Lower lobe of right lung (tissue), 2 donors: ENCODE measurements around the gene TDRD1. TPM values are rescaled to one million over a fixed set of nuclear protein-coding genes. Genes with fewer than 3 reads are reported as not detected.
A peak's percentile ranks its signal among the peaks of the same experiment; 100 is the strongest.

Experiments used
- ATAC-seq, 2 donors: fragments of 200-7000 bp; cut with Tn5 transposase; one replicate each; pipeline ENCODE4 v1.9.1; 2020 to 2022; ENCODE audit warnings: mild to moderate bottlenecking in 2 of 2, moderate library complexity in 2 of 2
- DNase-seq: peaks from one replicate; pipeline ENCODE4 v3.0.0-alpha.2; 2020
- H3K27ac ChIP-seq: fragments of 200-600 bp; one replicate; pipeline ENCODE4 v1.8.0; 2022
- H3K27me3 ChIP-seq: fragments of 200-600 bp; one replicate; pipeline ENCODE4 v1.8.0; 2022; ENCODE audit warnings: low read depth
- H3K36me3 ChIP-seq: fragments of 200-600 bp; one replicate; pipeline ENCODE4 v1.8.0; 2022; ENCODE audit warnings: mild to moderate bottlenecking
- H3K4me1 ChIP-seq: fragments of 200-600 bp; one replicate; pipeline ENCODE4 v1.8.0; 2022
- H3K4me3 ChIP-seq: fragments of 200-600 bp; one replicate; pipeline ENCODE4 v1.8.0; 2022; ENCODE audit warnings: mild to moderate bottlenecking
- H3K9me3 ChIP-seq: fragments of 200-600 bp; one replicate; pipeline ENCODE4 v1.8.0; 2022
- CTCF ChIP-seq: fragments of 200-600 bp; IDR thresholded peaks from one replicate; pipeline ENCODE4 v1.8.0; 2022; ENCODE audit warnings: antibody characterized with exemption, mild to moderate bottlenecking
- intact Hi-C: fragments of 100-400 bp; cut with DNase I; formaldehyde crosslinking; loops from one replicate; pipeline ENCODE4 v1.11.0; 2022
- total RNA-seq: library from RNA; stranded (reverse); fragmentation: NEBNext Ultra II Directional; extraction: Animal tissue kit (Norgen Biotek cat#: 25700); gene quantifications from one replicate; pipeline ENCODE4 v1.2.1, GENCODE V29; 2021
- donor health status: DM: no; HTN: yes; CAD: no; lungs with severe emphysema.

The TDRD1 gene
- total RNA-seq, 1 donor from 2014 or later = 0.09 TPM

- H3K4me3 ChIP-seq = no peak overlapping the region
- ATAC-seq (no peak), DNase-seq (no peak)
- H3K4me1 ChIP-seq = peaks cover 22% of the 10 kb centered on the region
- TF ChIP-seq CTCF = no peak
- no peaks in the 10 kb centered on the region for H3K36me3 ChIP-seq
- H3K9me3 ChIP-seq = no peaks in the 10 kb centered on the region
- H3K27ac ChIP-seq = no peak overlapping the region
- no peaks in the 10 kb centered on the region for H3K27me3 ChIP-seq
- intact Hi-C loops = no loop called here
Measured at GRCh38 chr10:114176511-114176910, 2.6 kb upstream of the TDRD1 start.

GRCh38 chr10:114179747-114180146 is 594 bp downstream of the TDRD1 start:
- Histone ChIP-seq H3K4me1 (peaks cover 11% of the 10 kb centered on the region), H3K9me3 (no peaks in the 10 kb centered on the region), H3K36me3 (no peaks in the 10 kb centered on the region), H3K27me3 (no peaks in the 10 kb centered on the region), H3K27ac (no peak overlapping the region), H3K4me3 (no peak overlapping the region)
- intact Hi-C loops = no loop called here
- ATAC-seq = no peak
- no peak for TF ChIP-seq CTCF
- DNase-seq = no peak

- H3K9me3 ChIP-seq = no peaks in the 10 kb centered on the region
- H3K4me1 ChIP-seq = peaks cover 7% of the 10 kb centered on the region
- H3K27me3 ChIP-seq = no peaks in the 10 kb centered on the region
- H3K4me3 ChIP-seq = no peak overlapping the region
- H3K36me3 ChIP-seq = no peaks in the 10 kb centered on the region
- intact Hi-C loops = no loop called here
- ATAC-seq (no peak), DNase-seq (no peak)
- H3K27ac ChIP-seq = no peak overlapping the region
- no peak for TF ChIP-seq CTCF
Measured at GRCh38 chr10:114180937-114181336, 1.8 kb downstream of the TDRD1 start.

GRCh38 chr10:114181971-114182370 is 2.8 kb downstream of the TDRD1 start:
- peak; percentile 54 for DNase-seq
- Histone ChIP-seq H3K27ac (no peak overlapping the region), H3K4me1 (peaks cover 7% of the 10 kb centered on the region), H3K4me3 (no peak overlapping the region), H3K27me3 (no peaks in the 10 kb centered on the region), H3K9me3 (no peaks in the 10 kb centered on the region), H3K36me3 (no peaks in the 10 kb centered on the region)
- intact Hi-C loops = no loop called here
- no peak for TF ChIP-seq CTCF
- peak; percentile 56 to 74 for ATAC-seq

GRCh38 chr10:114183563-114183962 is 4.4 kb downstream of the TDRD1 start:
- ATAC-seq = no peak
- Histone ChIP-seq H3K4me1 (peaks cover 7% of the 10 kb centered on the region), H3K36me3 (no peaks in the 10 kb centered on the region), H3K27me3 (no peaks in the 10 kb centered on the region), H3K9me3 (no peaks in the 10 kb centered on the region), H3K27ac (no peak overlapping the region), H3K4me3 (no peak overlapping the region)
- DNase-seq = no peak
- intact Hi-C loops = no loop called here
- TF ChIP-seq CTCF = no peak

- H3K27me3 ChIP-seq = no peaks in the 10 kb centered on the region
- H3K4me3 ChIP-seq = no peak overlapping the region
- ATAC-seq = no peak
Measured at GRCh38 chr10:114184276-114184675, 5.1 kb downstream of the TDRD1 start.

More at GRCh38 chr10:114184276-114184675, 5.1 kb downstream of the TDRD1 start:
- TF ChIP-seq CTCF = no peak
- intact Hi-C loops = no loop called here
- Histone ChIP-seq H3K36me3 (no peaks in the 10 kb centered on the region), H3K27ac (no peak overlapping the region), H3K4me1 (peaks cover 7% of the 10 kb centered on the region), H3K9me3 (no peaks in the 10 kb centered on the region)
- DNase-seq = no peak
